Activated CD4-positive, alpha-beta T cell treated with anti-CD3 and anti-CD28 coated beads, Interleukin-2, Interleukin-6, amounts not matched to agents 100 ng/mL and 50 ng/mL, durations not matched to agents 16 hours and 8 hours (primary cell): ENCODE data around the gene LMBR1.
"Not testable (repeated sequence)": the region's sequence is repeated elsewhere in the genome, so short reads cannot be mapped to it uniquely, and the experiment has no call there.

ENCODE experiments used
- DNase-seq: peaks from one replicate; pipeline ENCODE4 v3.0.0-alpha.2; 2020

Gene LMBR1

GRCh38 chr7:156752367-156753228, 140.4 kb downstream of the LMBR1 start:
- DNase-seq: no peak

- DNase-seq: peak; percentile 90
Observed at GRCh38 chr7:156751319-156751718, 141.7 kb downstream of the LMBR1 start.

- no peak for DNase-seq
Observed at GRCh38 chr7:156747718-156748117, 145.3 kb downstream of the LMBR1 start.

- no peak for DNase-seq
Observed at GRCh38 chr7:156746891-156747290, 146.1 kb downstream of the LMBR1 start.

- DNase-seq: no peak
Observed at GRCh38 chr7:156739596-156739995, 153.4 kb downstream of the LMBR1 start.

- DNase-seq: no peak
Observed at GRCh38 chr7:156735851-156736250, 157.1 kb downstream of the LMBR1 start.

- no peak for DNase-seq
Observed at GRCh38 chr7:156733638-156734037, 159.3 kb downstream of the LMBR1 start.

GRCh38 chr7:156732091-156732625, 160.8 kb downstream of the LMBR1 start:
- no peak for DNase-seq

- no peak for DNase-seq
Observed at GRCh38 chr7:156731651-156732050, 161.3 kb downstream of the LMBR1 start.

GRCh38 chr7:156725936-156726335, 167.0 kb downstream of the LMBR1 start:
- DNase-seq: no peak

GRCh38 chr7:156725073-156725472, 167.9 kb downstream of the LMBR1 start:
- DNase-seq: no peak

- DNase-seq: no peak
Observed at GRCh38 chr7:156722043-156722826, 170.7 kb downstream of the LMBR1 start.

GRCh38 chr7:156703773-156704482, 189.1 kb downstream of the LMBR1 start:
- DNase-seq: peak; percentile 9

GRCh38 chr7:156703209-156703608, 189.8 kb downstream of the LMBR1 start:
- no peak for DNase-seq

- DNase-seq: no peak
Observed at GRCh38 chr7:156702399-156702798, 190.6 kb downstream of the LMBR1 start.

GRCh38 chr7:156701787-156702186, 191.2 kb downstream of the LMBR1 start:
- DNase-seq: not testable (repeated sequence)

GRCh38 chr7:156698512-156698911, 194.5 kb downstream of the LMBR1 start:
- not testable (repeated sequence) for DNase-seq

GRCh38 chr7:156697283-156697682, 195.7 kb downstream of the LMBR1 start:
- not testable (repeated sequence) for DNase-seq

- no peak for DNase-seq
Observed at GRCh38 chr7:156693627-156694026, 199.4 kb downstream of the LMBR1 start.

- DNase-seq: no peak
Observed at GRCh38 chr7:156692849-156693248, 200.1 kb downstream of the LMBR1 start.

- no peak for DNase-seq
Observed at GRCh38 chr7:156691764-156692163, 201.2 kb downstream of the LMBR1 start.

GRCh38 chr7:156684661-156685060, 208.3 kb downstream of the LMBR1 start:
- no peak for DNase-seq

- no peak for DNase-seq
Observed at GRCh38 chr7:156684251-156684650, 208.7 kb downstream of the LMBR1 start.
